HL-60 (cell line): ENCODE measurements around the gene YY2.

Experiments used
- GABPA ChIP-seq: IDR thresholded peaks from 2 replicates; pipeline ENCODE4 v1.6.1; 2012; ENCODE audit warnings: low read depth
- TF ChIP-seq, protein P1 (sequence below): IDR thresholded peaks from one replicate; pipeline ENCODE4 v1.5.1; 2011; ENCODE audit warnings: low read length, control low read depth, inconsistent platforms; ENCODE audit not compliant: insufficient read depth

DNA sequence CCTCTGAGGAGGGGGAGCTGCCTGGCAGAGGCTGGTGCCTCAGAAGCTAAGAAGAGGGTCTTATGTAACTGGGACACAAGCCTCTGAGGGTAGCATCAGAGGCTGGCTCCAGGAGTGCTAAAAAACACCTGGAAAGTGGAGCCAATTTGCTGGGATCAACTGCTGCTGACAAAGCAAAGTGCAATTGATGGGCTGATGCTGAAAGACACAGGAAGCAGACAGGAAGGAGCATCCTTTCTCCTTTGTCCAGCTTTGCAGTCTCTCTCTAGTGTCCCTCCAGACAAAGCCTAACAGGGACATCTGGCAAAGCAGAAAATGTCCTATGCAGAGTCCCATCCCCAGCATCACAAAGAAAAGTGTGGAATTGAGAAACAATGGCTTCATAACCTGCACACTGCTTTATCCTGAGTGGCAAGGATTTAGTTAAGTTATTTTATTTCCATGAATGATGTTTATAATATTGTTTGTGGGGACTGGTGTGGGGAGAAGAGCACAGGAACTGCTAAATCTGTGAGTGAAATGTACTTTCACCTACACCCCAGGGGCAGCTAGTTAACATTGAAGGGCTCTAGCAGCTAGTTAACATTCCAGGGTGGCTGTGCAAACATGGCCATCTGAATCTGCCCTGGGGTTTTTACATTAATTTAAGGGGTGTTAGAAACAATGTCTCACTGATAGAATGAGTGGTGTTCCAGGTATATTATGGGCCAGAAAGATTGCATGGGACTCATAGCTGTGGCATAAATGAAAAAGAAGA, 42.0 kb upstream of the YY2 start:
- TF ChIP-seq, protein P1, sequence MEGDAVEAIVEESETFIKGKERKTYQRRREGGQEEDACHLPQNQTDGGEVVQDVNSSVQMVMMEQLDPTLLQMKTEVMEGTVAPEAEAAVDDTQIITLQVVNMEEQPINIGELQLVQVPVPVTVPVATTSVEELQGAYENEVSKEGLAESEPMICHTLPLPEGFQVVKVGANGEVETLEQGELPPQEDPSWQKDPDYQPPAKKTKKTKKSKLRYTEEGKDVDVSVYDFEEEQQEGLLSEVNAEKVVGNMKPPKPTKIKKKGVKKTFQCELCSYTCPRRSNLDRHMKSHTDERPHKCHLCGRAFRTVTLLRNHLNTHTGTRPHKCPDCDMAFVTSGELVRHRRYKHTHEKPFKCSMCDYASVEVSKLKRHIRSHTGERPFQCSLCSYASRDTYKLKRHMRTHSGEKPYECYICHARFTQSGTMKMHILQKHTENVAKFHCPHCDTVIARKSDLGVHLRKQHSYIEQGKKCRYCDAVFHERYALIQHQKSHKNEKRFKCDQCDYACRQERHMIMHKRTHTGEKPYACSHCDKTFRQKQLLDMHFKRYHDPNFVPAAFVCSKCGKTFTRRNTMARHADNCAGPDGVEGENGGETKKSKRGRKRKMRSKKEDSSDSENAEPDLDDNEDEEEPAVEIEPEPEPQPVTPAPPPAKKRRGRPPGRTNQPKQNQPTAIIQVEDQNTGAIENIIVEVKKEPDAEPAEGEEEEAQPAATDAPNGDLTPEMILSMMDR = no peak
- no peak for TF ChIP-seq GABPA
